Measurements from ENCODE around the gene CROCC.

CROCC gene

GRCh38 chr1:17017435-17017834 lies 95.7 kb downstream of the CROCC start:
- no peak for DNase-seq

GRCh38 chr1:17018849-17019248 lies 97.1 kb downstream of the CROCC start:
- DNase-seq: no peak

- no peak for DNase-seq
Measured at GRCh38 chr1:17020502-17020901, 98.8 kb downstream of the CROCC start.

GRCh38 chr1:17021896-17022295 lies 100.2 kb downstream of the CROCC start:
- DNase-seq: no peak
